GM11168 (cell line): ENCODE data around the gene PIGU.
"Not testable (repeated sequence)": the region's sequence is repeated elsewhere in the genome, so short reads cannot be mapped to it uniquely, and the experiment has no call there.

Source experiments
- in situ Hi-C: fragments of 300-500 bp; cut with MboI; formaldehyde crosslinking; loops from one replicate; pipeline ENCODE4 v1.12.0; 2022; ENCODE audit warnings: low sequenced_read_pairs; ENCODE audit not compliant: unreplicated experiment

Gene PIGU

DNA sequence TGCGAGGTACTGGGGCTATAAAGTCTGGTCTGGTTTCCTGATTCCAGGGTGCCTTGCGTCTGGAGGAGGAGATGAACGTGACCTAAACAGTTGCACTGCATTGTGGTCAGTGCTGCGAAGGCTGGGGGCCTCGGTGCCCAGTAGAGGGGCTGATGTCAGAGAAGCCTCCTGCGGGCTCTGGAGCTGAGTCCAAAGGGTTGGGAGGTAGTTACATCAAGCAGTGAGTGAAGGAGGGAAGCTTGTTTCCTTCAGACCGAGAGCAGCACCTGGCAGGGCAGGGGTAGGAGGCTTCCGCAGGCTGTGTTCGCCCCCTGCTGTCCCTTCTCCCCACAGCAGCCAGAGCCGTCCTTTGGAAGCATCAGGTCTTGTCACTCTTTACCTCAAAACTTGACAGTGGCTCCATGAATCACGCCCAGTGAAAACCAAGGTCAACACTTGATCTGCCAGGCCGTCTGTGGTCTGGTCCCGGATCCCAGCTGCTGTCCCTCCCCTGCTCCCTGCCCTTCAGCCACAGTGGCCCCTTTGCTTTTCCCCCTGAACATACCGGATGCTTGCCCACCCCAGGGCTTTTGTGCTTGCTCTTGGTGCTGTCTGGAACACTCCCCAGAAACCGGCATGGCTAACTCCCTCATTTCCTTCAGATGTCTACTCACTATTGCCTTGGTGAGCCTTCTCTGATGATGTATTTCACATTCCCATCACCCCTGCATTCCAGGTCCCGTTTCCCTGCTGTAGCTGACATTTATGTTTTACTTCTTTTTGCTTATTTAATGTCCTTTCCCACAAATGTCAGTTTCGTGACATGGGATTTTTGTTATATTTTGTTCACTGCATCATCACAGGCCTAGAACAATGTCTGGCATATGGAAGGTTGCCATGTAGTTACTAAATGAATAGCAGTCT is 153.7 kb downstream of the PIGU start:
- in situ Hi-C loops: no loop called here

DNA sequence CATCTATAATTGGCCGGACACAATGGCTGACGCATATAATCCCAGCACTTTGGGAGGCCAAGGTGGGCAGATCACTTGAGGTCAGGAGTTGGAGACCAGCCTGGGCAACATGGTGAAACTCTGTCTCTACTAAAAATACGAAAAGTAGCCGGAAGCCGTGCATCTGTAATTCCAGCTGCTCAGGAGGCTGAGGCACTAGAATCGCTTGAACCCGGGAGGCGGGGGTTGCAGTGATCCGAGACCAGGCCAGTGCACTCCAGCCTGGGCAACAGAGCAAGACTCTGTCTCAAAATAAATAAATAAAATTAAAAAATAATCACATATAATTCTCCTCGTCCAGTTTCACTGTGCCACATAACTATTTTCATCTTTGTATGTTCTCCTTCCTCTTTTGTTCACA is 157.1 kb downstream of the PIGU start:
- in situ Hi-C loops: loop anchor here (5.0 kb wide), 1 partner anchor 208 kb away; no protein-coding TSS in a partner anchor

DNA sequence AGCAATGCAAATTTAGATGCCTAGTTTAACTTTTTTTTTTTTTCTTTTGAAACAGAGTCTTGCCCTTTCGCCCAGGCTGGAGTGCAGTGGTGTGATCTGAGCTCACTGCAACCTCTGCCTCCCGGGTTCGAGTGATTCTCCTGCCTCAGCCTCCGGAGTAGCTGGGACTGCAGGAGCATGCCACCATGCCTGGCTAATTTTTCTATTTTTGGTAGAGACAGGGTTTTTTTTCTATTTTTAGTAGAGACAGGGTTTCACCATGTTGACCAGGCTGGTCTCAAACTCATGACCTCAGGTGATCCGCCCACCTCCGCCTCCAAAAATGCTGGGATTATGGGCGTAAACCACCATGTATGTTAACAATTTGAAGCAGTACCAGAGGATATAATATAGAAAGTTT is 158.0 kb downstream of the PIGU start:
- in situ Hi-C loops: loop anchor here (5.0 kb wide), 1 partner anchor 207 kb away; no protein-coding TSS in a partner anchor

DNA sequence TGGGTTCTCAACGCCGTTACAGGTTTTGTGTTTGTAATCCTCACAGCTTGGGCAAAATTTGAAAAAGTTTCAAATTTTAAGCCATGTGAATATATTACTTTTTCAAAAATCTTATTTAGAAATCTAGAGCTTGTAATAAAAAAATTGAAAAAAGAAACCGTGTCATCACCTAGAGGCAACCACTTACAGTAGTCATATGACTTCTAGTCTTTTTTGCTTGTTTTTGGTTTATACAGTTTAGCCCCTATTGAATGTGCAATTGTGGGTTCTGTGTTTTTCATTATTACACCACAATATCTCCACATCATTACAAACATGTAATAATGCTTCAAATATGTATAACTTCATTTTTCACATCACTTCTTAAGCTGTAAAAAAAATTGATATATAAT is 159.8 kb downstream of the PIGU start:
- in situ Hi-C loops: loop anchor here (5.0 kb wide), 1 partner anchor 205 kb away; no protein-coding TSS in a partner anchor

DNA sequence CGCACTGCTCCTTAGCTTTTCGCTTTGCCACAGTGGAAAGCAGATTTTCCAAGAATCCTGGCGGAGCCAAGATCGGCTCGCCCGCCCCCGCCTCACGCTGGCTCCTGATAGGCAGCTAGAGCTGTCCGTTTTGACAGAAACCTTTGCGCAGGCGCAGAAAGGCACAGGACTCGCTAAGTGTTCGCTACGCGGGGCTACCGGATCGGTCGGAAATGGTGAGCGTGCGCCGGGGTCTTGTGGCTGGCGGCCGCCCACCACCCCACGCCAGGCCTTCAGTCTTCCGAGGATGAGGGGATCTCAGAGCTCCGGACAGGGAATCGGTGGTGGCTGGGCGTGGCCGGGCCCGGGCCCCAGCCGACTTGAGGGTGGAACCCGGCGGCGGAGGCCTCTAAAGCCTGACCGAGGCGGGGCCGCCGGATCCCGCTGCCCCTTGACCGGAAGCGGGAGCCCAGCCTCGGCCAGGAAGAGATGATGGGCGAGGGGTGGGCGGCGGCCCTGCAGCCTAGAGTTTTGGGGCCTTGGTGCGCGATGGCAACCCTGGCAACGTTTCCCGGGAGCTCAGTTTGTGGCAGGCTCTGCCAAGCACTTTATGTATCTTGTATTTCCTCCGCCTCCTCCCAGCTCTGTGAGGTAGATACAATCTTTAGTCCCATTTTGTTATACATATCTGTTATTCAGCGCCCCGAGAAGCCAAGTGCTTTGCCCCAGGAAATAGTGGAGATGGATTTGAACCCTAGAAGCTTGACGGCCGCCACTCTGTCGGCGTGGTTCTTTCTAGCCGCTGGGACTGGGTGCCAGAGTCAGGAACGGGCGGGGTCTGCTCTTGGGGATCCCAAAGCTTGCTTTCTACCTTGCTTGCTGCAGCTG is 160.4 kb downstream of the PIGU start, which contains the start of gene DYNLRB1:
Gene DYNLRB1 (plus strand): TSS at position 176 of the 867 bp plus-strand sequence. CDS start 37 bp downstream, at position 213.
- in situ Hi-C loops: loop anchor here (5.0 kb wide), 1 partner anchor 204 kb away; no protein-coding TSS in a partner anchor

DNA sequence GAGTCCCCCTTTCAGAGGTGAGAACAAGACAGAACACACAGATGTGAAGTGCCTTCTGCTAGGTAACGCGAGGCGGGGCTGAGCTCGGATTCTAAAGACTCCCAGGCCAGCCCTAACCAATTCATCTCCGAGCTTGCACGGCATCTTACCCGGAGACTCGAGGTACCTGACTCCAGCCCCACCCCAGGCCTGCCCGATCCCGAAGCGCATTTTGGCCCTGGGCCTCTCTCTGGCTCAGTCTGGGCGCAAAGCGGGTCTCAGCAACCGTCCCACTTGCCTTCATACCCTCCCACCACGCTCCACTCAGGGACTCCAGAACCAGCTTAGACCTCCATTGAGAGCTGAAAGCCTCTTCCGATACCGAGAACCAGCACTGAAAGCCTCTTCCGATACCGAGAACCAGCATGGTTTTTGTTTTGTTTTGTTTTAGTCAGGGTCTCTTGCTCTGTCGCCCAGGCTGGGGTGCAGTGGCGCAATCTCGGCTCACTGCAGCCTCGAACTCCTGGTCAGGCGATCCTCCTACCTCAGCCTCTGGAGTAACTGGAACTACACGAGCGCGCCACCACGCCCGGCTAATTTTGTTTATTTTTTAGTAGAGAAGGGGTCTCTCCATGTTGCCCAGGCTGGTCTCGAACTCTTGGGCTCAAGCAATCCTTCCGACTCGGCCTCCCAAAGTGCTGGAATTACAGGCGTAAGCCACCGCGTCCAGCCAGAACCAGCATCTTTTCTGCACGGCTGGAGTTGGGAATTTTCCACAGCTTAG is 161.2 kb downstream of the PIGU start:
- in situ Hi-C loops: loop anchor here (5.0 kb wide), 1 partner anchor 203 kb away; no protein-coding TSS in a partner anchor

DNA sequence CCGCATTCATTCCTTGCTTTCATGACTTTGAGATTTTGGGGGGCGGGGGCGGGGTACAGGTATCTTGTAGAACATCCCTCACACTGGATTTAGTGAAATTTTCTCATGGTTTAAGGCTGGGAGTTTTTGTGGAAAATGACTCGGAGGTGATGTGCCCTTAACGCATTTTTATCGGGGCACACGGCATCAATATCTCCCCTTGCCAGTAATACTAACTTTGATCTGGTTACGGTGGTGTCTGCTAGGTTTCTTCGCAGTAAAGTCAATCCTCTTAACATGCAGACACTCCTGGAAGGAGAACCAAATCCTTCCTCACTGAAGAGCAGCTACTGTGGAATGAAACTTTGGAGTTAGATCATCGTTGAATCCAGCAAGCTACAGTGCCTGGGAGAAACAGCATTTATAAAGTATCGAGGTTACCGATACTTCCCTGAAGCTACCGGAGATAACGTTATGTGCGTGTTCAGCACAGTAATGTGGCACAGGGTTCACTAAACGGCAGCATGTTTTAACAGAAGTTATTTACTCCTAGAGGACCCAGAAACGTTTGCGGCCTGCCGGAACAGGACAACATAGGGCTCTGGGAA is 161.9 kb downstream of the PIGU start:
- in situ Hi-C loops: loop anchor here (5.0 kb wide), 1 partner anchor 203 kb away; no protein-coding TSS in a partner anchor

DNA sequence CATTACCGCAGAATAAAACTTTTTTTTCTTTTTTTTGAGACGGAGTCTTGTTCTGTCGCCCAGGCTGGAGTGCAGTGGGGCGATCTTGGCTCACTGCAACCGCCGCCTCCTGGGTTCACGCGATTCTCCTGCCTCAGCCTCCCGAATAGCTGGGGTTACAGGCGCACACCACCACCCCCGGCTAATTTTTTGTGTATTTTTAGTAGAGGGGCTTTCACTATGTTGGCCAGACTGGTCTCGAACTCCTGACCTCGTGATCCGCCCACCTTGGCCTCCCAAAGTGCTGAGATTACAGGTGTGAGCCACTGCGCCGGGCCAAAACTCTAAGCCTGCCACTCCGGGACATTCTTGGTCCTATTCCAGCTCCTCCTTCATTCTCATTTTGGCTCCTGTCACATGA is 162.9 kb downstream of the PIGU start:
- in situ Hi-C loops: not testable (repeated sequence)

DNA sequence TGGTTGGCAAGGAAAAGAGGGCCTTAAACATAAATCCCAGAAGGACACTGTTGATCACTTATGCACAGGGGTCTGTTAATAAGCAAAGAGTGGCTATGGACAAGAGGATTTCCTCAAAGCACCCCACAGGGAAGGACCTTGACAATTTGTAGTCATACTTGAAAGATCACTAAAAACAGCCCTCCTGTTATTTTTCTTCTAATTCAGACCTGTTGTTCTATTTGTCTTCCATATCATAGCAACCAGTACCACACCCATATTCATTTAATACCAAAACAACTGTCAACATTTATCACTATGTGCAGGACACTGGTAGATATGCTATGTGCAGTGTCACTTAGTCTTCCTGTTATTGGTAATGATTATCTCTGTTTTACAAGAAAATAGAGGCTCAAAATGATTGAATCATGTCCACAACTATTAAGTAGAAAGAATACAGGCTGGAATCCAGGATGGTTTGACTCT is 163.9 kb downstream of the PIGU start:
- in situ Hi-C loops: no loop called here

DNA sequence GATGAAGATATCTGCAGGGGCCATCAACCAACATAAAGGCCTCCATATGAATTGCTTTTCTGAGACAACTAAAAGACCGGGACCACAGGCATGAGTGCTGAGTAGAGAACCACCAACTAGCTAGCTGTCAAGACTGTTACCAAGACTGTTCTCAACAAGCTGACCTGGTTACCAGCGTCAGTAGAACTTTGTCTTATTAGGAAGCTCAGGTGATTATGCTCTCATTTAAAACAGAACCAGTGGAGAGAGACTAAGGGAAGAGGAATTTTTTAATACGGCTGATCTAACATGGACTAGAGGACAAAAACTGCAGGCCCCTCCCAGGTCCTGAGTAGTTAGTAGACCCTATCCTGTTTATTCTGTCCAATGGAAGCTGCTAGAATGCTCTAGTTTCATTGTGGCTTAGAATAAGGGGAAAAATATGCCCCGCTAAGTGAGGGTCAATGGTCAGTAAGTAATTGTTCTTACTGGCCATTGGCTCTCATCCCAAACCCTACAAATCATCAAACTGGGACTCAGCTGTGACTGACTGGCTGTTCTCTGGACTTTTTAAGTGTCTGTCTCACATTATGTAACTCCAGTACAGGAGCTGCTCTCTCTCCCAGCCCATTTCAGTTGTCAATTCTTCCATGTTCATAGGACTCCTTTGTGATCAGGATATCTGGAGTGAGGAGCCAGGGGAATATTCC is 164.5 kb downstream of the PIGU start:
- in situ Hi-C loops: no loop called here

DNA sequence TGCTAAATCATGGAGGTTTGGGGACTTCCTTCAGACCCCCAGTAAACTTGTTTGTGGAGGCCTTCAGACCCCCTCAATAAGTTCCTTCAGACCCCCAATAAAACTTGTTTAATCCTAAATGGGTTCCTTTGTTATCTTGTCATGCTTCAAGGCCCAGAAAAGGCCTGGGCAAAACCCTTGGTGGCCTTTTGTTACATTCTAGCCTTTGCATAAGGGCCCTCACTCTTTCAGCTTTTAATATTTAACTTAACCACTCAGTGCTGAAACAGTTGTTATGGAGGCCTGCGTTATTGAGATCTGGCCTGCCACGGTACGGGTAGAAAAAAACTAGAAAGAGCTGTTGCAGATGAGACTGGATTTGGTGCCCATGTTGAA is 165.0 kb downstream of the PIGU start:
- in situ Hi-C loops: no loop called here

DNA sequence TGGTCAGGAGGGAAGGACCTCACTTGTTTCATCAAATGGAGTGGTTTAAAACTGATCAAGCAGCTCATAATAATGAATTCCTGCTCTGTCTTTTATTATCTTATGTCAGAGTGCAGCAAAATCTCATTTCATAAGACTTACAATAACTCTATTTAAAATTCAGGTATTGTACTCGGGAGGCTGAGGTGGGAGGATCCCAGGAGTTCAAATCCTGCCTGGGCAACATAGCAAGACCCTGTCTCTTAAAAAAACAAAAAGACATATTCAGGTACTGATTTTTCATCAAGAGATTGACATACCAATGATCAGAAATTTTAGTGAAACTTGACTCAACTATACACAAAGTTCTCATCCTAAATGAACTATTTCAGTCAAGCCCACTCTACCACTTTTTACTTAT is 166.3 kb downstream of the PIGU start:
- in situ Hi-C loops: no loop called here
